ENCODE results near the gene TET1. TPM values are rescaled to one million over a fixed set of nuclear protein-coding genes. Genes with fewer than 3 reads are reported as not detected.

The TET1 gene
- total and polyA plus RNA-seq, 10 donors, result 0.04 to 3.1 (median 2.1) TPM

DNA sequence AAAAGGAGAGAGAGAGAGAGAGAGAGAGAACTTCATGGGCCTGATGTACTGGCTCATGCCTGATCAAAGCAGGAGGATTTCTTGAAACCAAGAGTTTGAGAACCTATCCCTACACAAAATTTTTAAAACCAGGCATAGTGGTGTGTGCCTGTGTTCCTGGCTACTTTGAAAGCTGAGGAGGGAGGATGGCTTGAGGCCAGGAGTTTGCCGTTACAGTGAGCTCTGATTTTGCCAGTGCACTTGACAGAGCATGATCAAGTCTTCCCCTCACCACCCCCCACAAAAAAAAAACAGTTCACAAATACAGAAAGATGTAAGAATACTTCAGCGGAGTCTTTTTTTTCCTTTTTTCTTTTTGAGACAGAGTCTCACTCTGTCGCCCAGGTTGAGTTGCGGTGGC lies 108.8 kb downstream of the TET1 start:
- TF ChIP-seq CTCF (IDR thresholded peaks at IDR 0.05 in 8 of 11, conservative IDR thresholded peaks at IDR 0.05 in 3 of 11), result no peak
- TF ChIP-seq POLR2AphosphoS5 (IDR thresholded peaks at IDR 0.05), result no peak
- no peak for TF ChIP-seq POLR2A (IDR thresholded peaks at IDR 0.05)
- no peak overlapping the region for H3K27ac ChIP-seq
- 86 to 97% (median 94%) methylated on average over 4 of the region's 4 CpGs for WGBS, 5 donors
- DNase-seq, result no peak
- H3K4me1 ChIP-seq, result no peaks in the 10 kb centered on the region
- intact Hi-C loops (cut with DNase I; ENCODE audit: low total_unique reads), result no loop called here
- peaks cover 0 to 30% (median 0%) of the 10 kb centered on the region in 6 donors for H3K36me3 ChIP-seq
- H3K9me3 ChIP-seq, result no peaks in the 10 kb centered on the region
- H3K4me3 ChIP-seq, result no peak overlapping the region
- no peaks in the 10 kb centered on the region for H3K27me3 ChIP-seq (replicated peaks in 1 of 7)

- H3K4me3 ChIP-seq, result peak overlapping the region in 2 of 8 donors; percentile 12 to 39
- peak overlapping the region in 1 of 8 donors; percentile 5 for H3K27ac ChIP-seq
- H3K4me1 ChIP-seq, result no peaks in the 10 kb centered on the region
- TF ChIP-seq CTCF (IDR thresholded peaks at IDR 0.05 in 8 of 11, conservative IDR thresholded peaks at IDR 0.05 in 3 of 11) (no peak), POLR2AphosphoS5 (IDR thresholded peaks at IDR 0.05) (no peak), POLR2A (IDR thresholded peaks at IDR 0.05) (no peak)
- no peak for DNase-seq
- 74 to 83% (median 78%) methylated on average over 3 of the region's 3 CpGs for WGBS, 5 donors
- H3K9me3 ChIP-seq, result no peaks in the 10 kb centered on the region
- intact Hi-C loops (cut with DNase I; ENCODE audit: low total_unique reads), result no loop called here
- no peaks in the 10 kb centered on the region for H3K27me3 ChIP-seq (replicated peaks in 1 of 7)
- H3K36me3 ChIP-seq, result peaks cover 0 to 30% (median 10%) of the 10 kb centered on the region in 6 donors
These were observed 124.3 kb downstream of the TET1 start for GRCh38 chr10:68684413-68684812.

DNA sequence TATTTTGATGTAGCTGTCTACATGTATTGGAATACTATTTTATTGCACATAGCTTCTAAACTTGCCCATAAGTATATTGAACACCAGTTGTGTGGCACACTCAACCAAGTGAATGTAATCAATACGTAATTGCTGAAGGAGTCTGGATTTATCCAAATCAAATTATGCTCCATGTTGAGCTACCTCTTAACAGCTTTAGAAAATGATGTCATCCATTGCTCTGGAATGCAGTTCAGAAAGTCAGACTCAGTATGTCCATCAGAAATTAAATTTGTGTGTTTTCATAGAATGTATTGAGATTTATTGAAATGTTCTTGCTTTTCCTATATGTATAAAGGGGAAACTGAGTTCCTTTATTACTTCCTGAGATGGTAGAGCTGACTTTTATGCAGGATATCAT lies 135.9 kb downstream of the TET1 start:
- intact Hi-C loops (cut with DNase I; ENCODE audit: low total_unique reads), result no loop called here
- WGBS, 5 donors, result 86 to 96% (median 90%) methylated on average over 1 of the region's 1 CpG
- no peak for DNase-seq
- H3K9me3 ChIP-seq, result no peaks in the 10 kb centered on the region
- peaks cover 0 to 8% (median 5%) of the 10 kb centered on the region in 6 donors for H3K36me3 ChIP-seq
- no peak overlapping the region for H3K4me3 ChIP-seq
- H3K27ac ChIP-seq, result no peak overlapping the region
- H3K4me1 ChIP-seq, result no peaks in the 10 kb centered on the region
- TF ChIP-seq CTCF (IDR thresholded peaks at IDR 0.05 in 8 of 11, conservative IDR thresholded peaks at IDR 0.05 in 3 of 11), result no peak
- no peak for TF ChIP-seq POLR2A (IDR thresholded peaks at IDR 0.05)
- TF ChIP-seq POLR2AphosphoS5 (IDR thresholded peaks at IDR 0.05), result no peak
- H3K27me3 ChIP-seq (replicated peaks in 1 of 7), result no peaks in the 10 kb centered on the region

GRCh38 chr10:68697106-68697505 lies 137.0 kb downstream of the TET1 start:
- no peaks in the 10 kb centered on the region for H3K9me3 ChIP-seq
- 98 to 100% (median 100%) methylated on average over 1 of the region's 1 CpG for WGBS, 5 donors
- no peak for DNase-seq
- intact Hi-C loops (cut with DNase I; ENCODE audit: low total_unique reads), result no loop called here
- no peaks in the 10 kb centered on the region for H3K4me1 ChIP-seq
- TF ChIP-seq POLR2AphosphoS5 (IDR thresholded peaks at IDR 0.05), result no peak
- TF ChIP-seq POLR2A (IDR thresholded peaks at IDR 0.05), result no peak
- TF ChIP-seq CTCF (IDR thresholded peaks at IDR 0.05 in 8 of 11, conservative IDR thresholded peaks at IDR 0.05 in 3 of 11), result no peak
- H3K36me3 ChIP-seq, result no peaks in the 10 kb centered on the region
- no peaks in the 10 kb centered on the region for H3K27me3 ChIP-seq (replicated peaks in 1 of 7)
- H3K27ac ChIP-seq, result no peak overlapping the region
- H3K4me3 ChIP-seq, result no peak overlapping the region
